Right cardiac atrium (tissue), 5 donors: ENCODE results near the gene CRNKL1. TPM values are rescaled to one million over a fixed set of nuclear protein-coding genes. Genes with fewer than 3 reads are reported as not detected.

Experiments
- ATAC-seq, 2 donors: fragments of 200-7000 bp; cut with Tn5 transposase; one replicate each; pipeline versions ENCODE4 v1.8.0 to v1.9.1; 2020; ENCODE audit warnings: moderate library complexity in 2 of 2, mild to moderate bottlenecking in 1 of 2
- DNase-seq, 3 donors: peaks; one replicate each; pipeline ENCODE4 v3.0.0-alpha.2; 2020
- H3K27ac ChIP-seq: one replicate; pipeline ENCODE4 v1.5.1; 2013; ENCODE audit warnings: mild to moderate bottlenecking, low read length, control low read depth, moderate library complexity
- H3K27me3 ChIP-seq: one replicate; pipeline ENCODE4 v1.6.1; 2013; ENCODE audit not compliant: control insufficient read depth, insufficient read depth
- H3K4me1 ChIP-seq: one replicate; pipeline ENCODE4 v1.6.1; 2013; ENCODE audit warnings: low read length; ENCODE audit not compliant: control insufficient read depth, insufficient read depth
- H3K4me3 ChIP-seq: one replicate; pipeline ENCODE4 v1.5.1; 2013; ENCODE audit warnings: low read length, control low read depth
- H3K9me3 ChIP-seq: one replicate; pipeline ENCODE4 v1.6.1; 2013; ENCODE audit warnings: low read length; ENCODE audit not compliant: control insufficient read depth
- WGBS: extraction: QIAGEN DNeasy Blood & Tissue Kit; methylation state at CpG from one replicate; pipeline ENCODE4 v1.1.7; 2013; 5-methylcytosine and 5-hydroxymethylcytosine counted together
- intact Hi-C, 4 donors: fragments of 100-400 bp; cut with DNase I; formaldehyde crosslinking; loops; one replicate each; pipeline versions ENCODE4 v1.11.0 to v1.14.0; 2022 to 2023
- long read RNA-seq, 4 donors: library from polyadenylated mRNA; unstranded; transcript quantifications; one replicate each; pipeline ENCODE4 v2.0.0, GENCODE V29; 2020 to 2021
- polyA plus RNA-seq: library from polyadenylated mRNA; stranded (reverse); fragments of 200-250 nt; gene quantifications from one replicate; pipeline ENCODE4 v1.2.3, GENCODE V29; 2013
- total RNA-seq, 4 donors: library from RNA; stranded (reverse); fragmentation: NEBNext Ultra II Directional; extraction: Animal tissue kit (Norgen Biotek cat#: 25700); gene quantifications; one replicate each; pipeline ENCODE4 v1.2.1, GENCODE V29; 2021
- donor health status: healthy with polysubstance abuse.
- donor health status: DM: no; HTN: yes; CAD: no.
- donor health status: DM: no; HTN: no; CAD: no.
- donor health status: DM: no; HTN: yes; CAD: no; lungs with severe emphysema.
- donor health status: DM: yes; HTN: yes; CAD: no.

The CRNKL1 gene
- 10 to 100 TPM; 15.6 to 17.6 (median 16.0) TPM for total RNA-seq
- polyA plus RNA-seq: 10.9 TPM
- long read RNA-seq, donor 1, full-length matches to known transcripts: 29 of 35 reads
- long read RNA-seq, donor 1, partial matches to known transcripts: 6 of 35 reads
- long read RNA-seq, donor 1, other reads (novel, unspliced or antisense): 0 of 35 reads
- long read RNA-seq, donor 2, full-length matches to known transcripts: 10 of 14 reads
- long read RNA-seq, donor 2, partial matches to known transcripts: 4 of 14 reads
- long read RNA-seq, donor 2, other reads (novel, unspliced or antisense): 0 of 14 reads
- long read RNA-seq, donor 3, full-length matches to known transcripts: 62 of 72 reads
- long read RNA-seq, donor 3, partial matches to known transcripts: 7 of 72 reads
- long read RNA-seq, donor 3, other reads (novel, unspliced or antisense): 3 of 72 reads
- long read RNA-seq, donor 4, full-length matches to known transcripts: 8 of 10 reads
- long read RNA-seq, donor 4, partial matches to known transcripts: 1 of 10 reads
- long read RNA-seq, donor 4, other reads (novel, unspliced or antisense): 1 of 10 reads

DNA sequence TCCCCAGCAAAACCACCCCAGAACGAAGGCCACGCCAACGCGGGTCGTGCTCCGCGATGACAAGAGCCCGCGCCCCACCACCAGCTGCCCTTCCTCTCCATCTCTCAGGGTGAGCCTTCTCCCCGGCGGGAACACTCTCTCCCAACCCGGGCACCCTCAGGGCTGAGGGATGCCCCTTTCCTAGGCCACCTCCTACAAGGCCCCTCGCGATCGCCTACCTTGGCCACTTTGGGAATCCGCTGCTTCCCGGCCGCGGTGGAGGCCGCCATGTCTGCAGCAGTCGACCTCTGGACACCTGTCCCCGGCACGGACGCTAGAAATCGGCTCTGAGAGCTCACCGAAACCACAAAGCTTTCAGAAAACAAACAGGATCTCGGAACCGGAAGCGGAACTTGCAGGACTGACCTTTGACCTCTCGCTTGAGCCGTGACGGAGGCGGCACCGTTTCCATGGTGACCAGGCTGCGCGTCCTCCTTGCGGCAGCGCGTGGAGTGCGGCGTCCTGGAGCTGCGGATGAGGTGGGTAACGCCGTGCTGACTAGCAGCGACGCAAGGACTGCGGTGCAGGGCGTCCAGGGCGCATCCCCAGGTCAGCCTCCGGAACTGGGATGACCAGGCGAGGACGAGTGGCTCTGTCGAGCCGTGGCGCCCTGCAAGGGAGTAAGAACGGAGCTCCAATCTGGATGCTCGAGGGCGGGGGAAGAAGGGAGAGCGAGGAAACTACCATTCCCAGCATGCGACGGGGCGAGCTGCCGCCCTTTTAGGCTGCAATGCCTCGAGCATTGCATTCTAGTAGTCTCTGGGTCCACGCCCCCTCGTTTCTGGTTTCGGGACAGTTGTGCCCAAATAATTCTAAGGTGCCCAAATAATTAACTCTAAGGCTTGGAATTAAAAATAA, at the start of gene CRNKL1, which contains the start of gene CFAP61:
CRNKL1 (minus strand) TSS at position 393 of the 897 bp plus-strand sequence; CDS start at position 269, 124 bp downstream.
CFAP61 (plus strand) TSS at position 459 of the 897 bp plus-strand sequence. CDS start 4,122 bp downstream, outside the sequence.
- WGBS: under 1% methylated on average over 67 of the region's 67 CpGs
- peak; percentile 97 to 99 (median 98) for DNase-seq
- H3K27me3 ChIP-seq: no peaks in the 10 kb centered on the region
- intact Hi-C loops: no loop called here
- H3K4me3 ChIP-seq: peak within 1 kb of the TSS; percentile 88
- peak within 1 kb of the TSS; percentile 73 for H3K27ac ChIP-seq
- no peaks in the 10 kb centered on the region for H3K4me1 ChIP-seq
- peak; percentile 99 for ATAC-seq
- no peaks in the 10 kb centered on the region for H3K9me3 ChIP-seq

- Histone ChIP-seq H3K27me3 (no peaks in the 10 kb centered on the region), H3K9me3 (no peaks in the 10 kb centered on the region), H3K27ac (no peak overlapping the region), H3K4me3 (no peak overlapping the region), H3K4me1 (no peaks in the 10 kb centered on the region)
- DNase-seq: no peak
- intact Hi-C loops: no loop called here
- no peak for ATAC-seq
Measured at GRCh38 chr20:20100881-20101280, 48.6 kb upstream of the CRNKL1 start.

GRCh38 chr20:20096421-20096820, 44.2 kb upstream of the CRNKL1 start:
- H3K4me3 ChIP-seq: no peak overlapping the region
- H3K4me1 ChIP-seq: no peaks in the 10 kb centered on the region
- ATAC-seq: no peak
- H3K27me3 ChIP-seq: no peaks in the 10 kb centered on the region
- 77% methylated on average over 11 of the region's 11 CpGs for WGBS
- no peak for DNase-seq
- no peaks in the 10 kb centered on the region for H3K9me3 ChIP-seq
- H3K27ac ChIP-seq: no peak overlapping the region
- intact Hi-C loops: loop anchor here in 1 of 4 donors (10.0 kb wide), 1 partner anchor 138 kb away; no protein-coding TSS in a partner anchor

- intact Hi-C loops: loop anchor here in 1 of 4 donors (10.0 kb wide), 1 partner anchor 140 kb away; no protein-coding TSS in a partner anchor
- Histone ChIP-seq H3K9me3 (no peaks in the 10 kb centered on the region), H3K4me3 (no peak overlapping the region), H3K27me3 (no peaks in the 10 kb centered on the region), H3K27ac (no peak overlapping the region), H3K4me1 (no peaks in the 10 kb centered on the region)
- ATAC-seq (no peak), DNase-seq (no peak)
- WGBS: 83% methylated on average over 10 of the region's 10 CpGs
Measured at GRCh38 chr20:20095114-20095872, 43.0 kb upstream of the CRNKL1 start.

DNA sequence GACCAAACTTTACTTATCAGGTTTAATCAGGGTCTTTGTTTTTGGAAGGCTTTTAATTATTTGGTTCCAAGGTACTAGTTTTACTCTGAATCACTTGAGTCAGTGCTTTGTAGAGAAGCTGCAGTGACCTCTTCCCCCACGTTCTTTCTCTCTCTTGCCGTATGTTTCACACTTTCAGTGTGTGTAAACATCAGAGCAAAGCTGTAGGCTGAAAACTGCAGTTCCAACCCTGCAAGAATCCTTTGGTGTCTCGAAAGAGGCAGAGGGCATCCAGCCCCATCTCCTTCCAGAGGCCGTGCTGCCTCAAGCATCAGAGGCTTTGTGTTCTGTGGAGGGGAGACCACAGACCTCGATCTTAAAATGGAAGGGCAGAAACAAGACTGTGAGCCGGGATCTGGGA, 42.1 kb upstream of the CRNKL1 start:
- H3K27me3 ChIP-seq: no peaks in the 10 kb centered on the region
- H3K4me3 ChIP-seq: no peak overlapping the region
- WGBS: 69% methylated on average over 6 of the region's 6 CpGs
- intact Hi-C loops: loop anchor here in 1 of 4 donors (10.0 kb wide), 1 partner anchor 140 kb away; no protein-coding TSS in a partner anchor
- ATAC-seq: no peak
- no peak for DNase-seq
- H3K27ac ChIP-seq: no peak overlapping the region
- no peaks in the 10 kb centered on the region for H3K4me1 ChIP-seq
- no peaks in the 10 kb centered on the region for H3K9me3 ChIP-seq

DNA sequence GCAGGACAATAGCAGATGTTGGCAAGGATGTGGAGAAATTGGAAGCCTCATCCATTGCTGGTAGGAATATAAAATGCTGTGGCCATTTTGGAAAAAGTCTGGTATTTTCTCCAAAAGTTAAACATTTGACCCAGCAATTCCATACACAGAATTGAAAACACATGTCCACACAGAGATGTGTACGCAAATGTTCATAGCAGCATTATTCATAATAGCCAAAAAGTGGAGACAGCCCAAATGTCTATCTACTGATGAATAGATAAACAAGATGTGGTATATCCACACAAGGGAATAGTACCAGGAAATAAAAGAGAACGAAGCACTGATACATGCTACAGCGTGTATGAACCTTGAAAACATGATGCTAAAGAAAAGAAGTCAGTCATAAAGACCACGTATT, 40.6 kb upstream of the CRNKL1 start:
- intact Hi-C loops: loop anchor here in 1 of 4 donors (10.0 kb wide), 1 partner anchor 142 kb away; no protein-coding TSS in a partner anchor
- Histone ChIP-seq H3K27ac (no peak overlapping the region), H3K27me3 (no peaks in the 10 kb centered on the region), H3K9me3 (no peaks in the 10 kb centered on the region), H3K4me1 (no peaks in the 10 kb centered on the region), H3K4me3 (no peak overlapping the region)
- DNase-seq: no peak
- WGBS: 87% methylated on average over 4 of the region's 4 CpGs
- no peak for ATAC-seq

DNA sequence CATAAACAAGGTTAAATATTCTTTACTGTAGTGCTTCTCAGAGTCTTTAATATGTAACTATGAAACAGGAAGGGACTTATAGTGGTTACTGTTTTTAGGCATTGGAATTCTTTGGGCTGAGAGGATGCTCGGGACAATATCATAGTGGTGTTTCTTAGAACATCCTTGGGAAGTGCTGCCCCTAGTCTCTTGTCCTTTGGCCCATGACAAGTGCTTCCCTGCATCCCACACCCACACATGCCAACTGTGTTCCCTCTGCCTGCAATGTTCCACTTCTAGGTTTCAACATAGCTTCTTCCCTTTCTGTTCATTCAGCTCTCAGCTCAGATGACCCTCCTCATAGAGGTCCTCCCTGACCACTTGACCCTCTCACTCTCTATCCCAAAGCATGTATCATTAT, 37.7 kb upstream of the CRNKL1 start:
- Histone ChIP-seq H3K4me1 (no peaks in the 10 kb centered on the region), H3K9me3 (no peaks in the 10 kb centered on the region), H3K27ac (no peak overlapping the region), H3K27me3 (no peaks in the 10 kb centered on the region), H3K4me3 (no peak overlapping the region)
- intact Hi-C loops: loop anchor here in 3 of 4 donors (5.0 to 10.0 kb wide), 3 partner anchors 145 to 482 kb away; no protein-coding TSS in a partner anchor
- no peak for DNase-seq
- no peak for ATAC-seq
- WGBS: 62% methylated on average over 1 of the region's 1 CpG

DNA sequence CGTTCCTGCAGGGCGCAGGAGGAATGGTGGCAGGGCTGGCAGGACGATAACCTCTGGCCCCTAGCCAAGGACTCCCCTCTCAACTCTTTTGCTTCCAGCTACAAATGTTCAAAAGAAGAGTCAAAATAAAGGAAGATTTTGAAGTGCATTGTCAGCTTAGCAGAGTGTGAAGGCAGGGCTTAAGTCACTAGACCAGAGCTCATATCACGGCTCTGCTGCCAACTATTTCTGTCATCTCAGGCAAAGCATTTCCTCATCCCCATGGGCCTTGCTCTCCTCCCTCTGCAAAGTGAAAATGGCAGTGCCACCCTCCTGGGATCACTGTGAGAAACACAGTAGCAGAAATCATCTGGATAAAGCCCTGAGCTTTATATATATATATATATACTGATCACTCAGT, 36.8 kb upstream of the CRNKL1 start:
- H3K27ac ChIP-seq: no peak overlapping the region
- no peaks in the 10 kb centered on the region for H3K9me3 ChIP-seq
- ATAC-seq (peak; percentile 58 to 70), DNase-seq (no peak)
- no peaks in the 10 kb centered on the region for H3K4me1 ChIP-seq
- no peak overlapping the region for H3K4me3 ChIP-seq
- H3K27me3 ChIP-seq: no peaks in the 10 kb centered on the region
- 43% methylated on average over 4 of the region's 4 CpGs for WGBS
- intact Hi-C loops: loop anchor here in 2 of 4 donors (5.0 kb wide), 2 partner anchors 473 to 483 kb away; no protein-coding TSS in a partner anchor

DNA sequence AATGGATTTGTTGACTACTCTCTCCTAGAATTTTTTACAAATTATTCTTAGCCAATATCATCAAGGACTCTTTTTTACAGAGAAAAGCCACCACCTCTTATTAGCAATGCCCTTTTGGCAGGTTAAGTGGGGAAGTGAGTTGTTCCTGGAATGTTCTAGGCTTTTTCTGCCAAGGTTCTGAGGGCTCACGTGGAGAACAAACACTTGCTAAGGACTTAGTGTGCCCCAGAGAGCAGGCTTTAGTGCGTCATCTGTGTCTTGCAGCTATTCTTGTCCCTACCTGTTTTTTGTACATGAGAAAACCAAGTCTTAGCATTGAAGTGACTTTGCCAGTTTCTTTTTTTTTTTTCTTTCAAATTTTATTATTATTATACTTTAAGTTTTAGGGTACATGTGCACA, 33.5 kb upstream of the CRNKL1 start:
- WGBS: 34% methylated on average over 2 of the region's 2 CpGs
- H3K4me1 ChIP-seq: no peaks in the 10 kb centered on the region
- H3K4me3 ChIP-seq: no peak overlapping the region
- peak; percentile 49 to 61 for ATAC-seq
- intact Hi-C loops: loop anchor here in 2 of 4 donors (2.0 to 5.0 kb wide), 3 partner anchors 151 to 486 kb away; no protein-coding TSS in a partner anchor
- H3K27ac ChIP-seq: no peak overlapping the region
- H3K9me3 ChIP-seq: no peaks in the 10 kb centered on the region
- no peaks in the 10 kb centered on the region for H3K27me3 ChIP-seq
- DNase-seq: no peak

- WGBS: 64% methylated on average over 9 of the region's 9 CpGs
- no peaks in the 10 kb centered on the region for H3K27me3 ChIP-seq
- no peaks in the 10 kb centered on the region for H3K4me1 ChIP-seq
- ATAC-seq (peak; percentile 59 to 71), DNase-seq (peak in 2 of 3 donors; percentile 25 to 42)
- no peaks in the 10 kb centered on the region for H3K9me3 ChIP-seq
- no peak overlapping the region for H3K27ac ChIP-seq
- no peak overlapping the region for H3K4me3 ChIP-seq
- intact Hi-C loops: loop anchor here in 2 of 4 donors (2.0 to 5.0 kb wide), 3 partner anchors 152 to 487 kb away; no protein-coding TSS in a partner anchor
Measured at GRCh38 chr20:20085071-20085470, 32.8 kb upstream of the CRNKL1 start.
